ENCODE measurements around the gene CTXN1.

DNA sequence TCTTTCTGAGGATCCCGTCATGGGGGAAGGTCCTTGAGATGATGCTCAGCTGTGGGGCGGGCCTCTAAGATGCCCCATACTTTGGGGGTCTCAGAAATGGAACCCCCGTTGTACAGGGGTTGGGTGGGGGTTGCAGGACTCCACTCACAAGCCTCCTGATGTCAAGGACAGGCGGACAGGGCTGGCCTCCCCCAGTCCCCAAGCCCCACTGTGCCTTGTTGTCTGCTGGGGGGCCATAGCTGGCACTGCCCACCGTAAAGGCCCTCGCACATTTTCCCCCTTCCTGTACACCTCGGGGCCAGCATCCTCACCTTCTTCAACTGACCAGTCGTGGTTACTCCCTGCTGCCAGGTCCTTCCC is 3.1 kb downstream of the CTXN1 start:
- TF ChIP-seq CTCF (IDR thresholded peaks at IDR 0.05): no peak
- no peak for TF ChIP-seq POLR2A (IDR thresholded peaks at IDR 0.05)

Data from testis (tissue), 2 donors.